HUES48 (cell line): ENCODE measurements around the gene ZCWPW1.
A peak's percentile ranks its signal among the peaks of the same experiment; 100 is the strongest.
"Not testable (repeated sequence)": the region's sequence is repeated elsewhere in the genome, so short reads cannot be mapped to it uniquely, and the experiment has no call there.

Experiments used
- H3K27ac ChIP-seq: one replicate; pipeline ENCODE4 v1.7.0; 2013; ENCODE audit warnings: low read depth, low read length, inconsistent platforms
- H3K27me3 ChIP-seq: 2 replicates; pipeline ENCODE4 v1.6.1; 2013; ENCODE audit warnings: mild to moderate bottlenecking, low read length; ENCODE audit not compliant: control insufficient read depth, insufficient read depth
- H3K36me3 ChIP-seq: 2 replicates; pipeline ENCODE4 v1.6.1; 2013; ENCODE audit warnings: low read length; ENCODE audit not compliant: control insufficient read depth, insufficient read depth
- H3K4me1 ChIP-seq: 2 replicates; pipeline ENCODE4 v1.6.1; 2013; ENCODE audit warnings: mild to moderate bottlenecking, low read length; ENCODE audit not compliant: control insufficient read depth, insufficient read depth
- H3K4me3 ChIP-seq: 2 replicates; pipeline ENCODE4 v1.5.1; 2013; ENCODE audit warnings: mild to moderate bottlenecking, low read depth, low read length
- H3K9ac ChIP-seq: 2 replicates; pipeline ENCODE4 v1.6.1; 2013; ENCODE audit warnings: mild to moderate bottlenecking, low read depth, low read length, moderate library complexity
- H3K9me3 ChIP-seq: 2 replicates; pipeline ENCODE4 v1.6.1; 2013; ENCODE audit warnings: low read length; ENCODE audit not compliant: control insufficient read depth, insufficient read depth

Gene ZCWPW1

GRCh38 chr7:100453854-100454253, 25.4 kb upstream of the ZCWPW1 start:
- H3K27ac ChIP-seq, result not testable (repeated sequence)

GRCh38 chr7:100452513-100452912, 24.0 kb upstream of the ZCWPW1 start:
- H3K4me3 ChIP-seq, result no peak overlapping the region
- H3K9ac ChIP-seq, result no peak overlapping the region
- H3K36me3 ChIP-seq, result no peaks in the 10 kb centered on the region
- no peaks in the 10 kb centered on the region for H3K27me3 ChIP-seq
- H3K9me3 ChIP-seq, result no peaks in the 10 kb centered on the region
- peaks cover 7% of the 10 kb centered on the region for H3K4me1 ChIP-seq
- H3K27ac ChIP-seq, result no peak overlapping the region

More at GRCh38 chr7:100453854-100454253, 25.4 kb upstream of the ZCWPW1 start:
- not testable (repeated sequence) for H3K36me3 ChIP-seq, H3K4me3 ChIP-seq, H3K4me1 ChIP-seq, H3K9me3 ChIP-seq, H3K9ac ChIP-seq, H3K27me3 ChIP-seq

- no peaks in the 10 kb centered on the region for H3K36me3 ChIP-seq
- no peak overlapping the region for H3K4me3 ChIP-seq
- no peaks in the 10 kb centered on the region for H3K9me3 ChIP-seq
- H3K27ac ChIP-seq, result no peak overlapping the region
- no peaks in the 10 kb centered on the region for H3K27me3 ChIP-seq
- no peaks in the 10 kb centered on the region; the same call in 1 of the 2 replicates for H3K4me1 ChIP-seq
- H3K9ac ChIP-seq, result no peak overlapping the region
Measured at GRCh38 chr7:100449190-100449795, 20.8 kb upstream of the ZCWPW1 start.

- H3K27me3 ChIP-seq, H3K9me3 ChIP-seq, H3K4me1 ChIP-seq, H3K4me3 ChIP-seq, H3K9ac ChIP-seq, H3K27ac ChIP-seq, H3K36me3 ChIP-seq: not testable (repeated sequence)
Measured at GRCh38 chr7:100447363-100447762, 18.9 kb upstream of the ZCWPW1 start.

GRCh38 chr7:100446040-100446439, 17.5 kb upstream of the ZCWPW1 start:
- no peaks in the 10 kb centered on the region for H3K36me3 ChIP-seq
- no peak overlapping the region for H3K4me3 ChIP-seq
- no peak overlapping the region for H3K9ac ChIP-seq
- no peaks in the 10 kb centered on the region; the same call in 1 of the 2 replicates for H3K4me1 ChIP-seq
- H3K27me3 ChIP-seq, result no peaks in the 10 kb centered on the region
- no peak overlapping the region for H3K27ac ChIP-seq
- H3K9me3 ChIP-seq, result no peaks in the 10 kb centered on the region

GRCh38 chr7:100444311-100445278, 16.1 kb upstream of the ZCWPW1 start:
- no peak overlapping the region for H3K4me3 ChIP-seq
- H3K4me1 ChIP-seq, result no peaks in the 10 kb centered on the region
- peak overlapping the region; percentile 42 for H3K27ac ChIP-seq
- H3K27me3 ChIP-seq, result no peaks in the 10 kb centered on the region
- H3K9me3 ChIP-seq, result no peaks in the 10 kb centered on the region
- H3K36me3 ChIP-seq, result no peaks in the 10 kb centered on the region
- no peak overlapping the region; the same call in 1 of the 2 replicates for H3K9ac ChIP-seq

GRCh38 chr7:100443096-100443840, 14.8 kb upstream of the ZCWPW1 start:
- H3K36me3 ChIP-seq, result no peaks in the 10 kb centered on the region
- no peaks in the 10 kb centered on the region for H3K9me3 ChIP-seq
- H3K4me3 ChIP-seq, result no peak overlapping the region
- H3K4me1 ChIP-seq, result no peaks in the 10 kb centered on the region
- H3K27ac ChIP-seq, result no peak overlapping the region
- no peak overlapping the region for H3K9ac ChIP-seq
- H3K27me3 ChIP-seq, result no peaks in the 10 kb centered on the region

- Histone ChIP-seq H3K4me3 (no peak overlapping the region), H3K36me3 (no peaks in the 10 kb centered on the region), H3K4me1 (no peaks in the 10 kb centered on the region), H3K27me3 (no peaks in the 10 kb centered on the region), H3K27ac (no peak overlapping the region), H3K9ac (no peak overlapping the region), H3K9me3 (no peaks in the 10 kb centered on the region)
Measured at GRCh38 chr7:100441641-100442535, 13.4 kb upstream of the ZCWPW1 start.

- not testable (repeated sequence) for H3K9me3 ChIP-seq, H3K4me3 ChIP-seq, H3K4me1 ChIP-seq, H3K36me3 ChIP-seq, H3K27me3 ChIP-seq, H3K27ac ChIP-seq, H3K9ac ChIP-seq
Measured at GRCh38 chr7:100439244-100439643, 10.7 kb upstream of the ZCWPW1 start.

GRCh38 chr7:100438731-100439130, 10.2 kb upstream of the ZCWPW1 start:
- H3K9me3 ChIP-seq, H3K27me3 ChIP-seq, H3K4me1 ChIP-seq, H3K27ac ChIP-seq, H3K4me3 ChIP-seq, H3K9ac ChIP-seq: not testable (repeated sequence)
- H3K36me3 ChIP-seq, result peaks cover 12% of the 10 kb centered on the region
